ENCODE results near the gene MTHFD1L. TPM values are rescaled to one million over a fixed set of nuclear protein-coding genes. Genes with fewer than 3 reads are reported as not detected.

The MTHFD1L gene
- total and polyA plus RNA-seq, 9 of the 15 experiments (the other 6 are each of a cell fraction or from before 2014, with no cell fraction given): 20.9 to 128 (median 61.0) TPM

- TF ChIP-seq ZMIZ1 (IDR thresholded peaks at IDR 0.05; ENCODE audit: low read depth in 2 of 2, low read length in 2 of 2) (no peak), KHSRP (IDR thresholded peaks at IDR 0.05) (no peak), CUX1 (CRISPR knock-in tag; IDR thresholded peaks at IDR 0.05) (no peak), KDM5B (IDR thresholded peaks at IDR 0.05; ENCODE audit: insufficient replicate concordance, low read depth, low read length) (no peak), ZBTB40 (IDR thresholded peaks at IDR 0.05) (no peak), ZBTB40 (CRISPR knock-in tag; IDR thresholded peaks at IDR 0.05) (no peak), ZNF408 (CRISPR knock-in tag; IDR thresholded peaks at IDR 0.05; ENCODE audit: low read depth) (no peak), EP300 (IDR thresholded peaks at IDR 0.05; ENCODE audit: low read length) (no peak), ZFP36 (IDR thresholded peaks at IDR 0.05; ENCODE audit: low read depth, low read length, partially characterized antibody) (no peak), CSDE1 (IDR thresholded peaks at IDR 0.05) (no peak), KLF10 (CRISPR knock-in tag; IDR thresholded peaks at IDR 0.05) (no peak)
These were observed 33.9 kb upstream of the MTHFD1L start (continued) for GRCh38 chr6:150831577-150831976.

Data from K562 (cell line).